Hepatocyte (in vitro differentiated cells): Measurements from ENCODE around the gene CTRL. TPM values are rescaled to one million over a fixed set of nuclear protein-coding genes. Genes with fewer than 3 reads are reported as not detected.
"Not testable (repeated sequence)": the region's sequence is repeated elsewhere in the genome, so short reads cannot be mapped to it uniquely, and the experiment has no call there.

Experiments used
- DNase-seq: peaks from one replicate; pipeline ENCODE4 v3.0.0-alpha.2; 2016; ENCODE audit warnings: low spot score
- H2AFZ ChIP-seq: fragments of 200-600 bp; sonication (generic); 2 replicates; pipeline ENCODE4 v1.6.0; 2016; ENCODE audit warnings: antibody characterized with exemption, mild to moderate bottlenecking
- H3K27ac ChIP-seq: fragments of 200-600 bp; sonication (generic); 2 replicates; pipeline ENCODE4 v1.5.1; 2016; ENCODE audit warnings: mild to moderate bottlenecking
- H3K27me3 ChIP-seq: fragments of 200-600 bp; sonication (generic); 2 replicates; pipeline ENCODE4 v1.6.1; 2016
- H3K36me3 ChIP-seq: fragments of 200-600 bp; sonication (generic); replicated peaks from 2 replicates; pipeline ENCODE4 v1.5.1; 2016; ENCODE audit warnings: low read depth; ENCODE audit not compliant: insufficient read depth
- H3K4me1 ChIP-seq: fragments of 200-600 bp; sonication (generic); 2 replicates; pipeline ENCODE4 v1.5.1; 2016; ENCODE audit warnings: mild to moderate bottlenecking, moderate library complexity; ENCODE audit not compliant: insufficient read depth
- H3K4me2 ChIP-seq: fragments of 200-600 bp; sonication (generic); 2 replicates; pipeline ENCODE4 v1.6.0; 2016
- H3K4me3 ChIP-seq: fragments of 200-600 bp; sonication (generic); 2 replicates; pipeline ENCODE4 v1.5.1; 2016; ENCODE audit warnings: mild to moderate bottlenecking
- H3K79me2 ChIP-seq: fragments of 200-600 bp; sonication (generic); 2 replicates; pipeline ENCODE4 v1.6.0; 2017; ENCODE audit warnings: mild to moderate bottlenecking
- H3K9me2 ChIP-seq: fragments of 200-600 bp; sonication (generic); replicated peaks from 2 replicates; pipeline ENCODE4 v1.6.0; 2017; ENCODE audit warnings: mild to moderate bottlenecking; ENCODE audit not compliant: insufficient read depth
- H3K9me3 ChIP-seq: fragments of 200-600 bp; sonication (generic); 2 replicates; pipeline ENCODE4 v1.5.1; 2016; ENCODE audit warnings: low read depth, mild to moderate bottlenecking
- H4K20me1 ChIP-seq: fragments of 200-600 bp; sonication (generic); 2 replicates; pipeline ENCODE4 v1.6.0; 2016; ENCODE audit warnings: mild to moderate bottlenecking; ENCODE audit not compliant: insufficient read depth, poor library complexity, severe bottlenecking
- CTCF ChIP-seq: fragments of 200-600 bp; sonication (generic); IDR thresholded peaks from 2 replicates; pipeline ENCODE4 v1.5.1; 2016; ENCODE audit warnings: antibody characterized with exemption, mild to moderate bottlenecking; ENCODE audit not compliant: poor library complexity
- EZH2 ChIP-seq: fragments of 200-600 bp; sonication (generic); IDR thresholded peaks from 2 replicates; pipeline ENCODE4 v1.6.1; 2016; ENCODE audit warnings: antibody characterized with exemption, mild to moderate bottlenecking, borderline replicate concordance
- EZH2phosphoT487 ChIP-seq: fragments of 200-600 bp; sonication (generic); IDR thresholded peaks from one replicate; pipeline ENCODE4 v1.6.1; 2018; ENCODE audit warnings: antibody characterized with exemption, mild to moderate bottlenecking, low read depth, moderate library complexity; ENCODE audit not compliant: unreplicated experiment, severe bottlenecking
- WGBS: methylation state at CpG from one replicate; pipeline ENCODE4 v1.1.6; 2016; ENCODE audit warnings: low lambda C conversion rate; ENCODE audit errors: missing lambda C conversion rate; 5-methylcytosine and 5-hydroxymethylcytosine counted together
- polyA plus RNA-seq: library from polyadenylated mRNA; unstranded; fragments of >200 nt; fragmentation: Nextera tagmentation; extraction: Ambion mirVana; gene quantifications from 2 replicates; pipeline ENCODE4 v1.2.1, GENCODE V29; 2016
- total RNA-seq: library from RNA; depleted of rRNA; stranded (reverse); fragments of >200 nt; gene quantifications from 2 replicates; pipeline ENCODE4 v1.2.3, GENCODE V29; 2014

CTRL gene
- total and polyA plus RNA-seq, 2 experiments from 2014 or later = 0.63 to 12.5 TPM

DNA sequence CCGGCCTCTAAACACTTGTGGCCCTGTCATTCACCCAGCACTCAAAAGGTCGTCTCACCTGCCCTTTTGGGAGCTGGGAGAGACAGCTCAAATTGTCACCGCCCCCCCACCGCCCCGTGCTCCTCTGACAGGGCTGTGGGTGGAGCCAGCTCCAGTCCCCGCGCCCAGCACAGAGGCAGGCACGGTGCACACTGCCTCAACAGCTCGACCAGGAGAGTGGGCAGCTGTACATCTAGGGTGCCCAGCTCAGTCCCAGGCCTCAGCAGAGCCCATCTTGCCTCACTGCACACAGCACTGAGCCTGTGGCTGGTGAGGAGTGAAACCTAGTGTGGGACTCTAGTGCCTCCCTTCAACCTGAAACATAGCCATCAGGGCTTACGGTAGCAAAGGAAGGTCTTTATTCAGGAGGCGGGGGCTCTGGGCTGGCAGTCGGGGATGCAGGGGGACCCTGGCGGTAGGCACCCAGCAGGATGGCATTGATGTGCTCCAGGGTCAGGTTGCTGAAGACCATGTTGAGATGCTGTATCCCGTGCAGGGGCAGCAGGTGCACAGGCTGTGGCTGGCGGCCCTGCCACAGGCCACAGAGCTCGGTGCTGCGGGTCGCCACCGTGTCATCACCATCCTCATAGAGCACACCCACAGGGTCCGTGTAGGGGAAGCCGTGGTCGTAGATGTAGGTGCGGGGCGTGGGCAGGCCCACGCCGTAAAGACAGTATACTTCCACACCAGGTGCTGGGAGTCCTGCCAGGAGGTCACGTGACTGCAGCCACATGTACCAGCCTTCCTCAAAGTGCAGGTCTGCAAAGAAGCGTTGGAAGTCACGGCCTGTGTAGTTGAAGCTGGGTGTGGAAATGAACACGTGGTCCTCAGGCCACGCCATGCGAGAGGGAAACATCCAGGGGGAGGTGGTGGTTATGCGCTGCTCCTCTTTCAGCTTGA lies 8.1 kb upstream of the CTRL start:
- no peak for DNase-seq
- WGBS = 93% methylated on average over 33 of the region's 33 CpGs
- H3K36me3 ChIP-seq = no peaks in the 10 kb centered on the region
- H3K4me3 ChIP-seq = no peak overlapping the region
- H3K9me2 ChIP-seq = no peaks in the 10 kb centered on the region
- H3K79me2 ChIP-seq = peaks cover 24% of the 10 kb centered on the region
- no peak overlapping the region for H3K27ac ChIP-seq
- no peaks in the 10 kb centered on the region for H4K20me1 ChIP-seq
- TF ChIP-seq CTCF (no peak), EZH2phosphoT487 (no peak), EZH2 (no peak)
- H3K4me2 ChIP-seq = no peak overlapping the region
- H3K9me3 ChIP-seq = no peaks in the 10 kb centered on the region
- no peaks in the 10 kb centered on the region for H3K27me3 ChIP-seq
- no peak overlapping the region for H2AFZ ChIP-seq
- peaks cover 8% of the 10 kb centered on the region for H3K4me1 ChIP-seq

DNA sequence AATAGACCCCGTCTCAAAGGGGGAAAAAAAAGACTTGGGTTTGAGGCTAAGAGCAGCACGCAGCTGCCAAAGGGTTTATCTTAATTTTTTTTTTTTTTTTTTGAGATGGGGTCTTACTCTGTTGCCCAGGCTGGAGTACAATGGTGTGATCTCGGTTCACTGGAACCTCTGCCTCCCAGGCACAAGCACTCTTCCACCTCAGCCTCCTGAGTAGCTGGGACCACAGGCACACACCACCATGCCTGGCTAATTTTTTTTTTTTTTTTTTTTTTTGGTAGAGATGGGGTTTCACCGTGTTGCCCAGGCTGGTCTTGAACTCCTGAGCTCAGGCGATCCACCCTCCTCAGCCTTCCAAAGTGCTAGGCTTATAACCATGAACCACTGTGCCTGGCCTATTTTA lies 6.1 kb upstream of the CTRL start:
- not testable (repeated sequence) for H3K9me3 ChIP-seq, H2AFZ ChIP-seq, H4K20me1 ChIP-seq, H3K27ac ChIP-seq, H3K4me1 ChIP-seq, H3K9me2 ChIP-seq, H3K36me3 ChIP-seq, DNase-seq, H3K27me3 ChIP-seq, H3K4me3 ChIP-seq
- peaks cover 24% of the 10 kb centered on the region for H3K79me2 ChIP-seq
- WGBS = 96% methylated on average over 5 of the region's 5 CpGs
- H3K4me2 ChIP-seq = peak overlapping the region; percentile 83

- no peaks in the 10 kb centered on the region for H3K9me2 ChIP-seq
- TF ChIP-seq EZH2phosphoT487 (no peak), CTCF (no peak), EZH2 (no peak)
- no peaks in the 10 kb centered on the region for H3K9me3 ChIP-seq
- H3K27ac ChIP-seq = peak overlapping the region; percentile 90
- no peaks in the 10 kb centered on the region for H4K20me1 ChIP-seq
- peak overlapping the region; percentile 83 for H3K4me2 ChIP-seq
- H3K4me1 ChIP-seq = peaks cover 8% of the 10 kb centered on the region
- H3K79me2 ChIP-seq = peaks cover 24% of the 10 kb centered on the region
- H2AFZ ChIP-seq = peak overlapping the region; percentile 46
- no peak for DNase-seq
- WGBS = 49% methylated on average over 6 of the region's 6 CpGs
- H3K36me3 ChIP-seq = no peaks in the 10 kb centered on the region
- H3K4me3 ChIP-seq = peak overlapping the region; percentile 87
- H3K27me3 ChIP-seq = no peaks in the 10 kb centered on the region
Measured at GRCh38 chr16:67936880-67937605, 5.4 kb upstream of the CTRL start.
